LoVo (cell line): ENCODE results near the gene PHKB.
"Not testable (repeated sequence)": the region's sequence is repeated elsewhere in the genome, so short reads cannot be mapped to it uniquely, and the experiment has no call there.

Source experiments
- DNase-seq: peaks from one replicate; pipeline ENCODE4 v3.0.0-alpha.2; 2016; ENCODE audit warnings: low spot score

Gene PHKB

DNA sequence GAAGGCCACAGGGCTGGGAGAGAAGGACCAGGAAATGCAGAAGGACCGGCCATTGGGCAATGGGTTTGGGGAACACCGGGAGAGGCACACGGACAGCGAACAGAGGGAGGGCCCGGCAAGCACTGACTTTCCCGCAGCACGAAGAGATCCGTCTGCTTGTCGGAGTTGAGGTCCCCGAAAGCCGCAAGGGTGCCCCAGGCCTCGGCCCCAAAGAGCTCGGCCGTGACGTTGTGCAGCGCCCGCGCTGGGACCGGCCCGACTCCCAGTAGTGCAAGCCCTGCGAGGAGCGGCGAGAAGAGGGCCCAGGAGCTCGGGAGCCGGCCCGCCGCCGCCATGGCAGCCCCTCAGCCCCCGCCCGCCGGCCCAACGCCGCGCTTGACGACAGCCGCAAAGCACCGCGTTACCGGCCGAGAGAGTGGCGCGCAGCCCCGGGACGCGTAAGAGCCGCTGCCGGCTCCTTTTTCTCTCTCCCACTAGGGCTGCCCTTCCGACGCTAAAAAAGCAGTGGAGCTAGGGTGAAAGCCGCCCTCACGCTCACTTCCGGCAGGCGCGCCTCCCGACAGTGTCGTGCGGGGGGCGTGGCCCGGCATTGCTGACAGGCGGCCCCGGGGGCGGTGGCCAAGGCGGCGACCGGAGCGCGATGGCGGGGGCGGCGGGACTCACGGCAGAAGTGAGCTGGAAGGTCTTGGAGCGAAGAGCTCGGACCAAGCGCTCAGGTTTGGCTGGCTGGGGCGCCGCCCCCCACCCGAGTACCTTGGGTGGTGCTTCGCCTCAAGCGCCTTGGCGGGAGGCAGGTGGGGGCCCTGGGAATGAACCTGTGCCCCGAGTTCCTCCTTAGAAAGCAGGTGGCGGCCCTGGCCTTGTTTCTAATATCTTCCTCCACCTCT is at the start of gene PHKB, which contains the start of gene ITFG1:
Gene PHKB, plus strand, starts transcription at position 621 of the 887 bp plus-strand sequence. Its CDS starts 20 bp downstream, at position 641.
Gene ITFG1, minus strand, starts transcription at position 353 of the 887 bp plus-strand sequence. Its CDS starts 18 bp downstream, at position 335.
- DNase-seq = peak; percentile 89

DNA sequence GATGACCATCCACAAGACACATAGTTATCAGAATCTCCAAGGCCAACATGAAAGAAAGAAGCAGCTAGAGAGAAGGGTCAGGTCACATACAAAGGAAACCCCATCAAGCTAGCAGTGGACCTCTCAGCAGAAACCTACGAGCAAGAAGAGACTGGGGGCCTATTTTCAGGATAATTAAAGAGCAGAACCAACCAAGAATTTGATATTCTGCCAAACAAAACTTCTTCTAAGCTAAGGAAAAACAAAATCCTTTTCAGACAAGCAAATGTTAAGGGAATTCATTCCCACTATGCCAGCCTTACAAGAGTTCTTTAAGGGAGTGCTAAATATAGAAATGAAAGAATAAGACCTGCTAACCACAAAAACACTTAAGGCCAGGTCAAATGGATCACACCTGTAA is 48.1 kb upstream of the PHKB start:
- DNase-seq = no peak

DNA sequence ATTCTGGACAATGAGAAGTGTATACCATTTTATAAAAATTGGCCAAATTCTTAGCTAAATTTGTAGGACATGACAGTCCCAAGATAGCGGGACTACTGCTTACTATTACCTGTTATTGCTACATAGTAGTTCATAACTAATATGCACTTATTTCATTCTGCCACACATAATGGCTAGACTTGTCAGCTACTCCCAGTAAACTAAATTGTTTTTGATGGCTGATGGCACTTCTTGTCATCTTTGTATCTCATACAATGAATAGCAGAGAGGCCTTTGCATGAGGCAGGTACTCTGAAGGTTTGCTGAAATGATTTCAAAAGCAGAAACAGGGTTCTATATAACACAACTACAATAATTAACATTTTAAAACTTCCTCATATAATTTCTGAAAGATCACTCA is 44.3 kb upstream of the PHKB start:
- no peak for DNase-seq

DNA sequence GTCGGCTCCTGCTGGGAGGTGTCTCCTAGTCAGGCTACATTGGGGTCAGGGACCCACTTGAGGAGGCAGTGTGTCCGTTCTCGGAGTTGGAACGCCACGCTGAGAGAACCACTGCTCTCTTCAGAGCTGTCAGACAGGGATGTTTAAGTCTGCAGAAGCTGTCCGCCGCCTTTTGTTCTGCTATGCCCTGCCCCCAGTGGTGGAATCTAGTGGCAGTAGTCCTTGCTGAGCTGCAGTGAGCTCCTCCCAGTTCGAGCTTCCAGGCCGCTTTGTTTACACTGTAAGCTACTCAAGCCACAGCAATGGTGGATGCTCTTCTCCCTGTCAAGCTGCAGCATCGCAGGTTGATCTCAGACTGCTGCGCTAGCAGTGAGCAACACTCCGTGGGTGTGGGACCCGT is 36.3 kb upstream of the PHKB start:
- no peak for DNase-seq

DNA sequence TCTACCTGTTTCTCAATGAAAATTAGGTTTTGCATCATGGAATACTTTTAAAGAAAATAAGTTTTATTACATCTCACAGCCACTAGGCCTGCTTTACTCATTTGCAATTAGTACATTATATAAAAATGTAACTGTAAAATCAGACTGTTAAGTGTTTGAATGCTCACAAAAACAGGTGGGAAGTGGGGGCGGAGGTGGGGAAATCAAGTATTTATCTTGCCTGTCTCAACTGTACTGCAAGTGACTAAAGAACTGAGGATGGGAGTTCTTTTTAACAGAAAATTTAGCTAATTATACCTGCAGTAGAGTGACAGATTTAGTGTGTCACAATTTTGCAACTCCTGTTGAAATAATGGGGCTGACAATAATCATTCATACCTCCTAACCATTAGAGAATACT is 34.3 kb upstream of the PHKB start:
- no peak for DNase-seq

DNA sequence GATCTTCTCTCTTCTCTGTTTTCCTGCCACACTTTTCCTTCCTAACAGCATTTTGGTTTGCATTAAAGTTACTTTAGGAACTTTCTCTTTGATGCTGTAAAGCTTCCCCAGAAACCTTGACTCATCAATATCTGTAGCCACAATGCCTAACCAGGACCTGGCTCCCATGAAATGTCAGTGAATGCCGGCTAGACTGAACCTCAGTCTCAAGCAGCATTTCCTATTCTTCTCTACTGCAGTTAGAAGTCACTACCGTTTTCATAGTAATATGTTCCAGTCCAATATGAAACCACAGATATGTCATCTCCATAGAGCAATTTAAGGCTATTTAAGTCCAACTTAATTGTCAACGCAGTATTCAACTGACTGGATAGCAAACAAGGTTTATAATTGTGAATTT is 29.2 kb upstream of the PHKB start:
- DNase-seq = no peak

DNA sequence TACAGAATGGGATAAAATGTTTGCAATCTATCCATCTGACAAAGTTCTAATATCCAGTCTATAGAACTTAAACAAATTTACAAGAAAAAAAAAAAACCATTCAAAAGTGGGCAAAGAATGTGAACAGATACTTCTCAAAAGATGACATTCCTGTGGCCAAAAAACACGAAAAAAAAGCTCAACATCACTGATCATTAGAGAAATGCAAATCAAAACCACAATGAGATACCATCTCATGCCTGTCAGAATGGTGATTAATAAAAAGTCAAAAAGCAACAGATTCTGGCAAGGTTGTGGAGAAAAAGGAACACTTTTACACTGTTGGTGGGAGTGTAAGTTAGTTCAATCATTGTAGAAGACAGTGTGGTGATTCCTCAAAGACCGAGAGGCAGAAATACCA is 26.9 kb upstream of the PHKB start:
- not testable (repeated sequence) for DNase-seq

DNA sequence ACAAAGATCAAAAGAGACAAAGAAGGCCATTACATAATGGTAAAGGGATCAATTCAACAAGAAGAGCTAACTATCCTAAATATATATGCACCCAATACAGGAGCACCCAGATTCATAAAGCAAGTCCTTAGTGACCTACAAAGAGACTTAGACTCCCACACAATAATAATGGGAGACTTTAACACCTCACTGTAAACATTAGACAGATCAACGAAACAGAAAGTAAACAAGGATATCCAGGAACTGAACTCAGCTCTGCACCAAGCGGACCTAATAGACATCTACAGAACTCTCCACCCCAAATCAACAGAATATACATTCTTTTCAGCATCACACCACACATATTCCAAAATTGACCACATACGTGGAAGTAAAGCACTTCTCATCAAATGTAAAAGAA is 21.1 kb upstream of the PHKB start:
- not testable (repeated sequence) for DNase-seq

DNA sequence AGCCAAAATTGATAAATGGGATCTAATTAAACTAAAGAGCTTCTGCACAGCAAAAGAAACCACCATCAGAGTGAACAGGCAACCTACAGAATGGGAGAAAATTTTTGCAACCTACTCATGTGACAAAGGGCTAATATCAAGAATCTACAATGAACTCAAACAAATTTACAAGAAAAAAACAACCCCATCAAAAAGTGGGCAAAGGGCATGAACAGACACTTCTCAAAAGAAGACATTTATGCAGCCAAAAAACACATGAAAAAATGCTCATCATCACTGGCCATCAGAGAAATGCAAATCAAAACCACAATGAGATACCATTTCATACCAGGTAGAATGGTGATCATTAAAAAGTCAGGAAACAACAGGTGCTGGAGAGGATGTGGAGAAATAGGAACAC is 18.2 kb upstream of the PHKB start:
- DNase-seq = not testable (repeated sequence)

DNA sequence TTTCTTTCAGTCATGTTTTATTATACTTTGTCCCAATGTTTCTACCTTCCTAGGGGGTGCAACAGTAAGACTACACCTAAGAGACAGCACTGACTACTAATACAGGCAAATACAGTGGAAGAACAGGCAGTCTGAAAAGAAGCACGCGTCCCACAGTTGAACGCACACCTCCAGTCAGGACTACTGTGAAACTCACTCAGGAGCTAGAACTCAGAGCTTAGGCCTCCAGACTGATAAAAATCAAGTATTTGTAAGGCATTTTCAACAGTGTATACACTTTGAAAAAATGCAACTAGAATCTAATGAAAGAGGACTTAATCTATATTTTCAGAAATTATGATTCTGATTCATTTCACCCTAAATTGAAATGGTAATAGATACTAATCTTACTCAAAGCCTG is 14.7 kb upstream of the PHKB start:
- DNase-seq = no peak

DNA sequence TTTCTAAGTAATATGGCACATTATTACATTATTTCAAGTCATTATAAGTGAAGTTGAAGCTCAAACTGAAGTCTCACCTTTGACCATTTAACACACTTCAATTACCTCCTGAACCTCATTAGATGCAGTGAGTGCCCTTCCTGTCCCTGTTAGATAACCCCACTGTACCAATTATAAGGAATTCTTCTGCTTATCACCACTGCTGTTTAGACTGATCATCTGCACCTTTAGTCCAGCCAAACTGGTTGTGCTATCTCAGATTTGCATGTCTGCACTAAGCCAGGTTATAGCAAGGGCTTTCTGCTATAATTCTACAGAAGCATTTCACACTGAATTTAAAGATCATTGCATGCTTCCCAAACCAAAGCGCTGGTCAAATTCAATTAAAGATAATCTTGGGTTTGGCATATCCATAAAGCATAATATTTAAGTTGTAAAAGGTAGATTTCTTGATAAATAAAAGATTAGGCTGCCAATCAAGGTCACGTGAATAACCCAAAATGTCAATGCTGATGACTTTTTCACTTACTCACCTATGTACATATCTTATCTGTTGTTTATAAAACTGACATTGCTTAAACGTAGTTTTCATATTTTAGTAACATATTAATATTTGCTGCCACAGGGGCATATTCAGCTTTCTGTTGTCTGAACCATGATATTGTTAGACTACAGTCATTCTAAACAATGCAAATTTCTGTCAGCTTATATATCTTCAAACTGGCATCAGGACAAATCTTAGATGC is 12.1 kb upstream of the PHKB start:
- no peak for DNase-seq

DNA sequence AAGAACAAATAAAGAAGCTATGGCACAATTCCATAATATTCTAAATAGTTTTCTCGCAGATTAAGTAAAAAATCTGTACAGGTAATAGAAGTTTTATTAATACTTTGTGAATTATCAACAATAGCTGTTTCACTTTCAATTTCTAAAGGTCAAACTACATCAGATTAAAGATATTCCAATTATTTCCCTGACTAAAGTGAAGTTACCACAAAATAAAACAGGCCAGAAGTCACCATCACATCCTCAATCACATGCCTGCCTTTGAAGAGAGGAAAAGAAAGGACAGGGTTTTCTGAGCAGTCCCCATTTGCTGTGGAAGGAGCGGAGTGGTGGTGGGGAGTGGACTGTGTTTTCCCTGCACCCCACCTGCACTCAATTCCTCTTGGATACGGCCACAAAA is 11.3 kb upstream of the PHKB start:
- DNase-seq = no peak

DNA sequence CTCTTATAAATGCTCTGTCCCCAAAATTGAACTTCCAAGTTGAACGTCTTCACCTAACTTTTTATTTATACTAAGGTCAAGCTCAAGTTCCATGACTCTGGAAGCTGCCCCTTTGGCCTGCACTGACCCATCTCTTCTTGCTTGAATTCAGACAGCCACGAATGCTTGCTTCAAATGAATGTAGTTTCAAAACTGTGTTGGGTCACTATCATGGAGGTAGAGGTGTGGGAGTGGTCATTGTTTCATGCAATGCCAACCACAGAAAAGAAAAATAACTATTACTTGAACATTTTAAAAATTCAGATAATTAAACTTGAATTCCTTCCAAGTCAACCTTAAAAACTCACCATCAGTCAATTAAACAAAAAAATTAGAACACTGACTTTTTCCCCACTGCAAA is 2.8 kb upstream of the PHKB start:
- no peak for DNase-seq

DNA sequence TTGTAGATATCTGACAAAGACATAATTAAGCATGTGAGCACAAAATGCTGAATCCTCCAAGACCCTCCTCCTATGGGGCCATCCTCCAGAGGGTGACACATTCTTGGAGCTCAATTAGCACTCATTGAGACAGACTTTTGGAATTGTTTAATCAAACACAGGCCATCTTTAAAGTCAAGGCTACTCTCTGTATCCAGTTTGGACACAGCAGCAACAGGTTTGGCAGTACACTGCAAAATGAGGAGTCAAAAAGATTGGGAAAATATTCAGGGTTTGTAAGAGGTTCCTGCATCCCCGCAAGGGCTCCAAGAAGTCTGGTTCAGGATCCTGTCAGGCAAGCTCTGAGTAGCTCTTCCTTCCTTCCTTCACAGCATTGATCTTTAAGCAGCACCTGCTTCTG is 1.5 kb upstream of the PHKB start:
- DNase-seq = no peak

DNA sequence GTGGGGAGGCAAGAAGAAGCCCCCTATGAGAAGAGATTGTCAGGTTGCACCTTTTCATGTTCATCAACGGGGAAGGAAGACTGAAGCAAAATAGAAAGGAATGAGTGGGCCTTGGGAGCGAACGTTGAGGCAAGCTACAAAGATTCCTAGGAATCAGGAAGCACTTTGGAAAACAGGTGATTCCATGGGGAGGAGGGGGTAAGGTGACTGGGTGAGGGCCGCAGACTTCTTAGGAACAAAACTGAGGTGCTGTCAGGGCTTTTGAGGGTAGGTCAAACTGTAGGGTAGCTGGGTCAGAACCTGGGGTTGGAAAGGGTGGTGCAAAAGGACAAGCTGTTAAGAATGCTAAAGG is 796 bp upstream of the PHKB start:
- DNase-seq = peak; percentile 4

DNA sequence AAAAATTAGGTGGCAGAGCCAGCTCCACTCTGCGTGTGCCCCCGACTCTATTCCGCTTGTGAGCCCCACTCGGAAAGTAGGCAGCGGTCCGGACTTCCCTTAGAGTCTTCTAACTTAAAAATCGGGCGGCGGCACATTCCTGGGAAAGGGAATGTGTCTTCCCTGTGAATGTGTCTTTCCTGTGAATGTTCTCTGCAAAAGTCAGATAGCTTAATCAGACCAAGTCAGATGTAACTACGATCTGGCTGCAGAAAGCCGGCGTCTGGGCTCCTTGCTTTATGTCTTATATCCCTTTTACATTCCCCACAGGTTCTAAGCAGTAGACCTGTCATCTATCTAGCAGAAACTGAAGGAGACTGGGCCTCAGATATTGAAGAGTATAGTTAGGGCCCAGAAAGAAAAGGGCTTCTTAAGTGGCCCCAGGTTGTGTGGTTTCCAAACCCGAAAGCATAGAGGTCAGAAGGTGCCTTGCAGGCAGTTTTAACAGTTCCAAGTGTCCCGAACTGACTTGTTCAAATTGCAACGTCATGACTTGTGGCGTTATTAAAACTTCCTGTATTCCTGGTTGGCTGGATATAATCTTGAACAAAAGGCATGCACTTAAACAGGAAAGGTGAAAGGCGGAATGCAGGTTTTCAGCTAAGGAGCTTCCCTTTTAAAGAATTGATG is 601 bp downstream of the PHKB start:
- peak; percentile 68 for DNase-seq

DNA sequence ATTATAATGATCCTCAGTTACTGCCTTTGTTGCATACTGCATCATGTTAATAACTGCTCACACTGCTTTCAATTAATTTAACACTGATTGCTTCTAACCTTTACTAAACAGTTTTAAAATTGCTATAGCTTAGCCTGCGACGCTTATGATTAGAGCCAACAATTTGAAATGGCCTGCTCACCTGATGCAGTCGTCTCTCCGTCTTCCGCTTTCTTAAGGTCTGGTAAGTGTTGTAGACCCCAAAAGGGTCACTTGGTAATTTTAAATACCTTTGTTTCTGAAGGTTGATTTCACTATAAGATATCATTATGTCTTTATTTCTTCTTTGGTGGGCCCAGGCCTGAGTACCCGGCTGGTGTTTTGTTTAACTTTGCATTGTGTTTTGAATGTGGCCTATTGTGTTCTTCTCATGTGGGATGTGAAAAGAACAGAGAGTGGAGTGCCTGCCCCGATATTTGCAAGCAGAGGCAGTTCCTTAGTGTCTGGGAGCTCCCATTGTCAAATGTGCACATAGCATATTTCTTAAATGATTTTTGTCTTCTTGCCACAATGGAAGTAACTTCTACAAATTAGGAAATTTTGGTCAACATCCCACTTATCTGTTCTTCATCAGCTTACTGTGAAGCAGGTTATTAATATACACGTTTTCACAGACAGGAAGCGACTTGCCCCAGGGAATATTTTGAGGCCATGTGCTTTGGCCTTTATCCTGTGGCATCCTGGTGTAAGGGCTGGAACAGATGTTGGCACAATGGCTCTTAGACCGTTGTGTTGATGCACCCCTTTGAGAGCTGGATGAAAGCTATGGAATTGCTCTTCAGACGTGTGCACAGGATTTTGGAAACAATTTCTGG is 2.9 kb downstream of the PHKB start:
- DNase-seq = no peak

DNA sequence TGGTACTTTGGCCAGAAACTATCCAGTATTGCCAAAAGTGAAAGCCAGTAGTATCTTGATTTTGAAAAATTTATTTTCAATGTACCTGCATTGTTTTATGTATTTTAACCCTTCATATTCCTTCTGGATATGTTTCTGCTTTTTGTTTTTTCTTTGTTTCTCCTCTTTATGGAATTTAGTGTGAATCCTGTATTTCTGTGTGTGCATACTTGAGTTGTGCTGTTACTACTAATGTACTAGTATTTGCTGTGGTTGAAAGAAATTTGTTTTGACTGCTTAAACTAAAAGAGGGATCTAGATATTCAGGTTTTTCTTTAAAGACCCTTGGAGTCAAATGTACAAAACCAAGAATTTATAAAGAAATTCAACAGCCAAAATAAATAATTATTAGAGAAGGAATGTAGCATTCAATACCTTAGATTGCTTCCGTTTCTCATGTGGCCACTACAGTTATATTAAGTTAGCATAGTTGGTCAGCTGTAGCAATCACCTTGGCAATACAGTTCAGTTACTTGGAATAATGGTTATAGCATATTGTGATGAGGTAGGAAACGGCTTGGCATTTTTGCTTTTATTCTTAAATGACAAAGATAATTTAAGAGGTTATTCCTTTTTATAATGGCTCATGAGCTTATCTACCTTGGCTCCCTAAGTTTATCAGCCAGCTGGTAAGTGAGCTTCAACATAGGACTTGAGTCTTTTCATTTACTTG is 4.9 kb downstream of the PHKB start:
- DNase-seq = no peak

DNA sequence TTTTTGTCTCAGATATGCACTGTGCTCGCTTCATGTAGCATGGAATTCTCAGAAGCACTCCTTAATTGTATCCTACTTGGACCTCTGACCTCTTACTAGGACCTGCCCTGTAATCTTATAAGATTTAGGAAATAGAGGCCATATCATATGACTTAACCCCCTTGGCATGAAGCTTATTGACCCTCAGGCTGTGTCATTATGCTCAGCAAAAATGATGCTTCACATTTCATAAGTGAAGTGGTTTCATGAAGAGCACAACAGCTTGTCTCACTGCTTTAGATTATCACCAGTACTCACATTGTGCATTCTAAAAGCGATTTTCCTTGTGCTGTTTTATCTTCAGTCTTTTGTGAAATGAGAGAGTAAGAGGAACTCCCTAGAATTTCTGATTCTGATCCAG is 6.4 kb downstream of the PHKB start:
- DNase-seq = no peak

DNA sequence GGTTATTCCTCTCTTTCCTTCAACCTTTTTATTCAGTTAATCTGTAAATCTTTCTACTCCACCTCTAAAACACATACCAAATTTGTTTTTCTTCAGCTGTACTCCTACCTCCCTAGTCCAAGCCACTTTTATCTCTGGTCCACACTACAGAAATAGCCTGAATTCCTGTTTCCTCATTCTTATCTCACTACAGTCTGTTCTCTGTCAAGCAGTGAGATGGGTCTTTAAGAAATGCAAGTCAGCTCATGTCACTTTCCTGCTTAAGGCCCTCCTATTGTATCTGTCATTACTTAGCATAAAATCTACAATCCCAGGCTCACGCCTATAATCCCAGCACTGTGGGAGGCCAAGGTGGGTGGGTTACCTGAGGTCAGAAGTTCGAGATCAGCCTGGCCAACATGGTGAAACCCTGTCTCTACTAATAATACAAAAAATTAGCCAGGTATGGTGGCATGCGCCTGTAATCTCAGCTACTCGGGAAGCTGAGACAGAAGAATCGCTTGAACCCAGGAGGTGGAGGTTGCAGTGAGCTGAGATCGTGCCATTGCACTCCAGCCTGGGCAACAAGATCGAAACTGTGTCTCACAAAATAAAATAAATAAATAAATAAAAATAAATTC is 7.0 kb downstream of the PHKB start:
- DNase-seq = not testable (repeated sequence)

DNA sequence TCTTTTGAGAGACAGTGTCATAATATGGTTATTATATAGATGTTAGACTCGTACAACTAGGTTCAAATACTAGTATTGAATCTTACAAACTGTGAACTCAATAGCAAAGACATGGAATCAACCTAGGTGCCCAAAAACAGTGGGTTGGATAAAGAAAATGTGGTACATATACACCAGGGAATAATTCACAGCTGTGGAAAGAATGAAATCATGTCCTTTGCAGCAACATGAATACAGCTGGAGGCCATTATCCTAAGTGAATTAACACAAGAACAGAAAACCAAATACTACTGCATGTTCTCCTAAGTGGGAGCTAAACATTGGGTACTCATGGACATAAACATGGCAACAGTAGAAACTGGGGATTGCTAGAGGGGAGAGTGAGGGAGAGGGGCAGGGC is 8.1 kb downstream of the PHKB start:
- DNase-seq = no peak
